Body of pancreas (tissue), 4 donors: Measurements from ENCODE around the gene FIBCD1. TPM values are rescaled to one million over a fixed set of nuclear protein-coding genes. Genes with fewer than 3 reads are reported as not detected.
A peak's percentile ranks its signal among the peaks of the same experiment; 100 is the strongest.

ENCODE experiments used
- ATAC-seq: fragments of 150-250 bp; one replicate; pipeline ENCODE4 v1.9.1; 2016
- DNase-seq, 4 donors: peaks; one replicate each; pipeline ENCODE4 v3.0.0-alpha.2; 2019
- H3K27ac ChIP-seq, 4 donors: fragments of 200-600 bp; sonication (generic); 1 replicate in 3 of 4; 2 replicates in 1 of 4; pipeline versions ENCODE4 v1.5.1 to v1.6.1; 2016 to 2019; ENCODE audit warnings: mild to moderate bottlenecking in 1 of 4, mixed read lengths in 1 of 4, moderate library complexity in 1 of 4
- H3K27me3 ChIP-seq, 2 donors: fragments of 200-600 bp; sonication (generic); one replicate each; pipeline ENCODE4 v1.6.0; 2016; ENCODE audit warnings: mild to moderate bottlenecking in 1 of 2
- H3K36me3 ChIP-seq, 2 donors: fragments of 200-600 bp; sonication (generic); replicated peaks in 1 of 2; 2 replicates each; pipeline ENCODE4 v1.5.1; 2016; ENCODE audit warnings: low read depth in 2 of 2; ENCODE audit not compliant: insufficient read depth in 1 of 2
- H3K4me1 ChIP-seq: fragments of 200-600 bp; sonication (generic); one replicate; pipeline ENCODE4 v1.6.0; 2016
- H3K4me3 ChIP-seq, 2 donors: fragments of 200-600 bp; sonication (generic); 1 replicate in 1 of 2; 2 replicates in 1 of 2; pipeline ENCODE4 v1.5.1; 2016 to 2019
- H3K9me3 ChIP-seq, 3 donors: fragments of 200-600 bp; sonication (generic); 1 replicate in 2 of 3; 2 replicates in 1 of 3; pipeline ENCODE4 v1.5.1; 2016
- CTCF ChIP-seq, 7 experiments: fragments of 450-650 bp in 4 of 7; fragments of 200-600 bp in 3 of 7; sonication (generic) in 3 of 7; IDR thresholded peaks; one replicate each; pipeline ENCODE4 v1.5.1; 2016 to 2019; ENCODE audit warnings: antibody characterized with exemption in 7 of 7
- POLR2A ChIP-seq, 3 donors: fragments of 450-650 bp; IDR thresholded peaks; one replicate each; pipeline ENCODE4 v1.6.1; 2016; ENCODE audit warnings: antibody characterized with exemption in 3 of 3, mild to moderate bottlenecking in 2 of 3
- WGBS, 2 donors: methylation state at CpG; one replicate each; pipeline ENCODE4 v1.1.5; 2017; 5-methylcytosine and 5-hydroxymethylcytosine counted together
- intact Hi-C: fragments of 100-400 bp; cut with DNase I; formaldehyde crosslinking; loops from one replicate; pipeline ENCODE4 v1.15.1; 2023
- total RNA-seq, 2 donors: library from RNA; depleted of rRNA; stranded (reverse); fragments of >200 nt; gene quantifications; one replicate each; pipeline ENCODE4 v1.1.0, GENCODE V29; 2016

Gene FIBCD1
- total RNA-seq, 2 donors from 2014 or later = 0.78 TPM; not detected in 1

GRCh38 chr9:130930132-130930803 lies 8.8 kb downstream of the FIBCD1 start:
- ATAC-seq = no peak
- peaks cover 0 to 12% of the 10 kb centered on the region in 2 donors for H3K27me3 ChIP-seq

GRCh38 chr9:130929571-130930038 lies 9.4 kb downstream of the FIBCD1 start:
- H3K27ac ChIP-seq = no peak overlapping the region
- no peak for DNase-seq
- no peaks in the 10 kb centered on the region for H3K36me3 ChIP-seq
- WGBS, 2 donors = 83 to 88% methylated on average over 16 to 35 of the region's 36 CpGs
- ATAC-seq = no peak
- no peaks in the 10 kb centered on the region for H3K9me3 ChIP-seq
- intact Hi-C loops = loop anchor here (10.0 kb wide), 1 partner anchor 165 kb away; no protein-coding TSS in a partner anchor
- peaks cover 10% of the 10 kb centered on the region for H3K4me1 ChIP-seq
- no peak overlapping the region for H3K4me3 ChIP-seq
- H3K27me3 ChIP-seq = peaks cover 0 to 9% of the 10 kb centered on the region in 2 donors
- no peak for TF ChIP-seq CTCF (IDR thresholded peaks at IDR 0.05)
- no peak for TF ChIP-seq POLR2A (IDR thresholded peaks at IDR 0.05)

More at GRCh38 chr9:130930132-130930803, 8.8 kb downstream of the FIBCD1 start:
- H3K4me3 ChIP-seq = no peak overlapping the region
- H3K27ac ChIP-seq = no peak overlapping the region
- TF ChIP-seq POLR2A (IDR thresholded peaks at IDR 0.05) (no peak), CTCF (IDR thresholded peaks at IDR 0.05) (no peak)
- H3K9me3 ChIP-seq = no peaks in the 10 kb centered on the region
- 83 to 85% methylated on average over 21 to 22 of the region's 23 CpGs for whole genome bisulfite sequencing, 2 donors
- H3K36me3 ChIP-seq = no peaks in the 10 kb centered on the region
- no peak for DNase-seq
- peaks cover 10% of the 10 kb centered on the region for H3K4me1 ChIP-seq
- intact Hi-C loops = loop anchor here (10.0 kb wide), 1 partner anchor 165 kb away; no protein-coding TSS in a partner anchor

- TF ChIP-seq POLR2A (IDR thresholded peaks at IDR 0.05) (no peak), CTCF (IDR thresholded peaks at IDR 0.05) (no peak)
- H3K4me3 ChIP-seq = no peak overlapping the region
- peak overlapping the region in 2 of 4 donors; percentile 42 to 58 for H3K27ac ChIP-seq
- WGBS, 2 donors = 7 to 23% methylated on average over 8 to 14 of the region's 14 CpGs
- H3K9me3 ChIP-seq = no peaks in the 10 kb centered on the region
- ATAC-seq (peak; percentile 79), DNase-seq (peak; percentile 75 to 91 (median 81))
- H3K36me3 ChIP-seq = no peaks in the 10 kb centered on the region
- intact Hi-C loops = no loop called here
- H3K4me1 ChIP-seq = peaks cover 10% of the 10 kb centered on the region
- H3K27me3 ChIP-seq = no peaks in the 10 kb centered on the region
Measured at GRCh38 chr9:130927995-130928900, 10.8 kb downstream of the FIBCD1 start.

- intact Hi-C loops = no loop called here
- ATAC-seq (no peak), DNase-seq (no peak)
- no peaks in the 10 kb centered on the region for H3K36me3 ChIP-seq
- H3K9me3 ChIP-seq = no peaks in the 10 kb centered on the region
- no peak for TF ChIP-seq CTCF (IDR thresholded peaks at IDR 0.05)
- no peak for TF ChIP-seq POLR2A (IDR thresholded peaks at IDR 0.05)
- H3K27me3 ChIP-seq = no peaks in the 10 kb centered on the region
- H3K27ac ChIP-seq = no peak overlapping the region
- 93 to 94% methylated on average over 7 to 10 of the region's 10 CpGs for WGBS, 2 donors
- H3K4me3 ChIP-seq = no peak overlapping the region
- H3K4me1 ChIP-seq = peaks cover 10% of the 10 kb centered on the region
Measured at GRCh38 chr9:130927338-130927737, 11.7 kb downstream of the FIBCD1 start.
